Measurements from ENCODE around the gene PPWD1. TPM values are rescaled to one million over a fixed set of nuclear protein-coding genes. Genes with fewer than 3 reads are reported as not detected.
"Not testable (repeated sequence)": the region's sequence is repeated elsewhere in the genome, so short reads cannot be mapped to it uniquely, and the experiment has no call there.

PPWD1 gene
- total RNA-seq, 4 donors from 2014 or later = 25.0 to 39.7 (median 29.2) TPM

- intact Hi-C loops (cut with DNase I; ENCODE audit: low total_unique reads) = no loop called here
- no peak for DNase-seq (ENCODE audit: low spot score in 2 of 2)
- TF ChIP-seq CTCF (IDR thresholded peaks at IDR 0.05) (no peak), POLR2A (IDR thresholded peaks at IDR 0.05) (no peak)
- H3K4me3 ChIP-seq (ENCODE audit: low read depth, poor library complexity, severe bottlenecking) = no peak overlapping the region
- WGBS, 2 donors = 88 to 91% methylated on average over 4 of the region's 4 CpGs
Measured at GRCh38 chr5:65612298-65612907, 49.3 kb downstream of the PPWD1 start.

GRCh38 chr5:65620021-65620420 is 56.9 kb downstream of the PPWD1 start:
- H3K4me3 ChIP-seq (ENCODE audit: low read depth, poor library complexity, severe bottlenecking) = no peak overlapping the region
- TF ChIP-seq POLR2A (IDR thresholded peaks at IDR 0.05) = no peak
- no peak for TF ChIP-seq CTCF (IDR thresholded peaks at IDR 0.05)
- intact Hi-C loops (cut with DNase I; ENCODE audit: low total_unique reads) = no loop called here
- no peak for DNase-seq (ENCODE audit: low spot score in 2 of 2)
- WGBS, 2 donors = 89 to 90% methylated on average over 4 of the region's 4 CpGs

GRCh38 chr5:65621961-65622360 is 58.9 kb downstream of the PPWD1 start:
- DNase-seq (ENCODE audit: low spot score in 2 of 2); H3K4me3 ChIP-seq (ENCODE audit: low read depth, poor library complexity, severe bottlenecking); intact Hi-C loops (cut with DNase I; ENCODE audit: low total_unique reads): not testable (repeated sequence)
- WGBS, 2 donors = 93 to 94% methylated on average over 4 of the region's 4 CpGs

GRCh38 chr5:65623482-65623881 is 60.4 kb downstream of the PPWD1 start:
- TF ChIP-seq POLR2A (IDR thresholded peaks at IDR 0.05) (no peak), CTCF (IDR thresholded peaks at IDR 0.05) (no peak)
- no peak for DNase-seq (ENCODE audit: low spot score in 2 of 2)
- WGBS, 2 donors = 6% methylated on average over 9 of the region's 9 CpGs
- peak overlapping the region; percentile 95 for H3K4me3 ChIP-seq (ENCODE audit: low read depth, poor library complexity, severe bottlenecking)
- intact Hi-C loops (cut with DNase I; ENCODE audit: low total_unique reads) = no loop called here

DNA sequence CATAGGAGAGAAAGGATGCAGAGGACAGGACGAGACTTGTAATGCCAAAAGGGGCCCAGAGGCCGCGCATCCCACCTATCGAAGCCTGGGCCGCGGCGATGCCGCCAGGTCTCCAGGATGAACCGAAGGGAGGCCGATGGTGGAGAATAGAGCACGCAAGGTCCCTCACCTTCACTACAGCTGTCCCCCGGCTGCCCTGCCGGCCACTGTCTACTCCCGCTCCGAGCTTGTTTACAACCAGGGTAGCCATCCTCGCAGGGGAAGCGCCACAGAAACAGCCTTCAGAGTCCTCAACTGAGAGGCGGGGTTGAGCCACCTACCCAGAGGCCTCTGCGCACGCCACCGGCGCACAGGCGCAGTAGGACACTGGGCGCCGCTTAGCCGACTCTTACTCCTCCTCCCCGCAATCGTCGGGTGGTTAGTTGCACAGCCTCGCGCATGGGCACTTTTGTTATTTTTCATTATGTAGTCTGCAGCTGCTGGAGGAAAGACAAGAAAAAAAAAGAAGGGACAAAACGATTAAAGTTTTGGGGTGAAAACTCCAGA is 61.0 kb downstream of the PPWD1 start, which contains the start of gene TRIM23:
TSS of gene TRIM23 (minus strand) at position 309 of the 546 bp plus-strand sequence. CDS start at position 250, 59 bp downstream.
- 0 to 1% methylated on average over 28 to 29 of the region's 32 CpGs for WGBS, 2 donors
- TF ChIP-seq CTCF (IDR thresholded peaks at IDR 0.05) = no peak
- TF ChIP-seq POLR2A (IDR thresholded peaks at IDR 0.05) = no peak
- H3K4me3 ChIP-seq (ENCODE audit: low read depth, poor library complexity, severe bottlenecking) = peak within 1 kb of the TSS; percentile 95
- DNase-seq (ENCODE audit: low spot score in 2 of 2) = peak; percentile 91 to 97
- intact Hi-C loops (cut with DNase I; ENCODE audit: low total_unique reads) = no loop called here

DNA sequence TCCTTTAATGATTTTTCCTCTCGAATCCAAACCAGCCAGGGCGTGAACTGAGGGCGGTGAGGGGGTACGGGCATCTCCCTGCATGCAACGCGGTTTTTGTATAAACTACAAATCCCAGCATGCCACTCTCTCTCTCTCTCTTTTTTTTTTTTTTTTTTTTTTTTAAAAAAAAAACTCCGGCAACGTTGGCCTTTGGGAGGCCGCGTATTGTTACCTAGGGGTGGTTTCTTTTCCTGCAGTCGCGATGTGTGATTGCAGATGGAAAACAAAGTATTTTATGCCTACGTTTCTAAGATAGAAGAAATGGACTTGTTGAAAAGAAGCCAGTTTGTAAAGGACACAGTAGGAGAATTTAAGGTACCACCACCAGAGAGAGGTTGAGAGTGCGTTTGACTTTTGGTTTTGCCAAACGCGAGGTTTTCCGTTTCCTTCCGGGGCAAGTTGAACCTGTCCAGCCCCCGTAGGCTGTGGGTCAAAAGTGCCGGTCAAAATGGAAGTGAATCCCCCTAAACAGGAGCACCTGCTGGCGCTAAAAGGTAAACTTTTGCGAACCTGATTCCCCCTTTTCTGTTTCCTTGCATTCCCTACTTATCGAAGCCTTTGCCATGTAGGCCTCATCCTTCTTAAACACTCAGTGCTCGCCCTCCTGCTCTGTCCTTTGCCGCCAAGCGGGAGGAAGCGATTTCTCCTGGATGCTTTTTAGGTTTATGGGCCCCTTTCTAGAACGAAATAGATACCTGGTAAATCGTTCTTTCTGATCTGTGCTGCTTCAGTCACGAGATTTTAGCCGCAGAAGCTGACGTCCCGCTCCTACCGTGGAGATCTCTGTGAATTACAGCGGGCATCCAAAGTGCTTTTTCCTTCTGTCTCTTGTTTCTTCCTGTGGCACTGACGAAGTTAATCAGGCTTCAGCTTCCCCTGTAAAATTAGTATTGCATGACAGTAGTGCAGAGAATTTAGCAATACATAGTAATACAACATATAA is 61.8 kb downstream of the PPWD1 start, which contains the start of the genes SHLD3 and TRAPPC13:
TSS of gene SHLD3 (plus strand) at position 457 of the 985 bp plus-strand sequence. CDS start 4,561 bp downstream, outside the sequence.
TSS of gene TRAPPC13 (plus strand) at position 457 of the 985 bp plus-strand sequence. CDS start at position 491, 34 bp downstream.
- intact Hi-C loops (cut with DNase I; ENCODE audit: low total_unique reads) = no loop called here
- no peak for TF ChIP-seq POLR2A (IDR thresholded peaks at IDR 0.05)
- no peak for TF ChIP-seq CTCF (IDR thresholded peaks at IDR 0.05)
- H3K4me3 ChIP-seq (ENCODE audit: low read depth, poor library complexity, severe bottlenecking) = peak within 1 kb of the TSS; percentile 95
- WGBS, 2 donors = 0% methylated on average over 36 of the region's 36 CpGs
- peak; percentile 85 to 96 for DNase-seq (ENCODE audit: low spot score in 2 of 2)
